ENCODE data around the gene ERMN. TPM values are rescaled to one million over a fixed set of nuclear protein-coding genes. Genes with fewer than 3 reads are reported as not detected.

ERMN gene
- total and polyA plus RNA-seq, 2 of the 13 experiments (the other 11 are each of a cell fraction or from before 2014, with no cell fraction given), result not detected

DNA sequence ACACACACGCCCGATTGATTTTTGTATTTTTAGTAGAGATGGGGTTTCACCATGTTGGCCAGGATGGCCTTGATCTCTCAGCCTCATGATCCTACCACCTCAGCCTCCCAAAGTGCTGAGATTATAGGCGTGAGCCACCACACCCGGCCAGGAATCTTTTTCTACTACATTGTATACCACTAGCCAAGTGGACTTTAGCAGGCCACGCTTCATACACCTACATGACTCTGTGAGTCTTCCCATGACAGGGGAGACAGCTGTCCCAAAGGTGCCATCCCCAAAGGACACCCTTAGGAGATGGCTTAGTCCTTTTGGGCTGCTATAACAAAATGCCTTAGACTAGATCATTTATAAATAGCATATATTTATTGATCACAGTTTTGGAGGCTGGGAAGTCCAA, 32.8 kb downstream of the ERMN start (continued):
- TF ChIP-seq TEAD2 (CRISPR knock-in tag; IDR thresholded peaks at IDR 0.05) (no peak), SOX6 (IDR thresholded peaks at IDR 0.05) (no peak), SOX6 (CRISPR knock-in tag; IDR thresholded peaks at IDR 0.05) (no peak), MTA1 (CRISPR knock-in tag; IDR thresholded peaks at IDR 0.05; ENCODE audit: borderline replicate concordance) (no peak), PCBP2 (optimal IDR thresholded peaks at IDR 0.05; ENCODE audit: low read depth, low read length, poor library complexity, severe bottlenecking) (no peak), RFX3 (CRISPR knock-in tag; IDR thresholded peaks at IDR 0.05) (no peak), ZNF839 (CRISPR knock-in tag; IDR thresholded peaks at IDR 0.05; ENCODE audit: borderline replicate concordance) (no peak), ZBTB21 (CRISPR knock-in tag; IDR thresholded peaks at IDR 0.05) (no peak), ZC3H4 (CRISPR knock-in tag; IDR thresholded peaks at IDR 0.05; ENCODE audit: borderline replicate concordance) (no peak), ZBTB8A (CRISPR knock-in tag; IDR thresholded peaks at IDR 0.05; ENCODE audit: borderline replicate concordance, low read depth) (no peak), ZNF670 (CRISPR knock-in tag; IDR thresholded peaks at IDR 0.05; ENCODE audit: borderline replicate concordance) (no peak), BRD4 (CRISPR knock-in tag; IDR thresholded peaks at IDR 0.05) (no peak), ZNF678 (CRISPR knock-in tag; IDR thresholded peaks at IDR 0.05) (no peak)
- TF ChIP-seq, protein P1, sequence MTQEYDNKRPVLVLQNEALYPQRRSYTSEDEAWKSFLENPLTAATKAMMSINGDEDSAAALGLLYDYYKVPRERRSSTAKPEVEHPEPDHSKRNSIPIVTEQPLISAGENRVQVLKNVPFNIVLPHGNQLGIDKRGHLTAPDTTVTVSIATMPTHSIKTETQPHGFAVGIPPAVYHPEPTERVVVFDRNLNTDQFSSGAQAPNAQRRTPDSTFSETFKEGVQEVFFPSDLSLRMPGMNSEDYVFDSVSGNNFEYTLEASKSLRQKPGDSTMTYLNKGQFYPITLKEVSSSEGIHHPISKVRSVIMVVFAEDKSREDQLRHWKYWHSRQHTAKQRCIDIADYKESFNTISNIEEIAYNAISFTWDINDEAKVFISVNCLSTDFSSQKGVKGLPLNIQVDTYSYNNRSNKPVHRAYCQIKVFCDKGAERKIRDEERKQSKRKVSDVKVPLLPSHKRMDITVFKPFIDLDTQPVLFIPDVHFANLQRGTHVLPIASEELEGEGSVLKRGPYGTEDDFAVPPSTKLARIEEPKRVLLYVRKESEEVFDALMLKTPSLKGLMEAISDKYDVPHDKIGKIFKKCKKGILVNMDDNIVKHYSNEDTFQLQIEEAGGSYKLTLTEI (CRISPR knock-in tag; conservative IDR thresholded peaks at IDR 0.05), result no peak
- TF ChIP-seq, protein P2, sequence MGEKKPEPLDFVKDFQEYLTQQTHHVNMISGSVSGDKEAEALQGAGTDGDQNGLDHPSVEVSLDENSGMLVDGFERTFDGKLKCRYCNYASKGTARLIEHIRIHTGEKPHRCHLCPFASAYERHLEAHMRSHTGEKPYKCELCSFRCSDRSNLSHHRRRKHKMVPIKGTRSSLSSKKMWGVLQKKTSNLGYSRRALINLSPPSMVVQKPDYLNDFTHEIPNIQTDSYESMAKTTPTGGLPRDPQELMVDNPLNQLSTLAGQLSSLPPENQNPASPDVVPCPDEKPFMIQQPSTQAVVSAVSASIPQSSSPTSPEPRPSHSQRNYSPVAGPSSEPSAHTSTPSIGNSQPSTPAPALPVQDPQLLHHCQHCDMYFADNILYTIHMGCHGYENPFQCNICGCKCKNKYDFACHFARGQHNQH (CRISPR knock-in tag; IDR thresholded peaks at IDR 0.05), result no peak
- TF ChIP-seq, protein P3, sequence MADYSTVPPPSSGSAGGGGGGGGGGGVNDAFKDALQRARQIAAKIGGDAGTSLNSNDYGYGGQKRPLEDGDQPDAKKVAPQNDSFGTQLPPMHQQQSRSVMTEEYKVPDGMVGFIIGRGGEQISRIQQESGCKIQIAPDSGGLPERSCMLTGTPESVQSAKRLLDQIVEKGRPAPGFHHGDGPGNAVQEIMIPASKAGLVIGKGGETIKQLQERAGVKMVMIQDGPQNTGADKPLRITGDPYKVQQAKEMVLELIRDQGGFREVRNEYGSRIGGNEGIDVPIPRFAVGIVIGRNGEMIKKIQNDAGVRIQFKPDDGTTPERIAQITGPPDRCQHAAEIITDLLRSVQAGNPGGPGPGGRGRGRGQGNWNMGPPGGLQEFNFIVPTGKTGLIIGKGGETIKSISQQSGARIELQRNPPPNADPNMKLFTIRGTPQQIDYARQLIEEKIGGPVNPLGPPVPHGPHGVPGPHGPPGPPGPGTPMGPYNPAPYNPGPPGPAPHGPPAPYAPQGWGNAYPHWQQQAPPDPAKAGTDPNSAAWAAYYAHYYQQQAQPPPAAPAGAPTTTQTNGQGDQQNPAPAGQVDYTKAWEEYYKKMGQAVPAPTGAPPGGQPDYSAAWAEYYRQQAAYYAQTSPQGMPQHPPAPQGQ (CRISPR knock-in tag; IDR thresholded peaks at IDR 0.05; ENCODE audit: borderline replicate concordance), result no peak
